ENCODE measurements around the gene SORCS2.

SORCS2 gene

GRCh38 chr4:7675136-7675535, 482.8 kb downstream of the SORCS2 start:
- DNase-seq (ENCODE audit: low read depth in 3 of 3, low spot score in 1 of 3), result no peak

- DNase-seq (ENCODE audit: low read depth in 3 of 3, low spot score in 1 of 3), result no peak
Observed at GRCh38 chr4:7675612-7676320, 483.4 kb downstream of the SORCS2 start.

DNA sequence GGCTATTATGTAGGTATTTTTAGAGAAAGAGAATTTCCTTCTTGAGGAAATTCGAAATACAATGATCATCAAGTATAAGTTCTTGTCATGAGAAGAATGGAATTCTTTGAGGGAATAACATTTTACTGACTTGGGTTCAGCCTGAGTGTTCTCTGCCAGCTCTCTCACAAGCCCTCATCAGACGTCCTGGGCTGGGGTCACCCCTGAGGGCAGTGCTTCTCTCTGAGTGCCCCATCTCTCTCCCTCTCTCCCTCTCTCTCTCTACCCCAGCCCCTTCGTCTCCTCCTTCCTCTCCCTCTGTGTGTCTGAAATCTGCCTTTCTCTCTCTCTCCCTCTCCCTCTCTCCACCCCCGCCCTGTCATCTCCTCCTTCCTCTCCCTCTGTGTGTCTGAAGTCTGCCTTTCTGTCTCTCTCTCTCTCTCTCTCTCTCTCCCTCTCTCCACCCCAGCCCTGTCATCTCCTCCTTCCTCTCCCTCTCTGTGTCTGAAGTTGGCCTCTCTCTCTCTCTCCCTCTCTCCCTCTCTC, 484.1 kb downstream of the SORCS2 start:
- no peak for DNase-seq (ENCODE audit: low read depth in 3 of 3, low spot score in 1 of 3)

DNA sequence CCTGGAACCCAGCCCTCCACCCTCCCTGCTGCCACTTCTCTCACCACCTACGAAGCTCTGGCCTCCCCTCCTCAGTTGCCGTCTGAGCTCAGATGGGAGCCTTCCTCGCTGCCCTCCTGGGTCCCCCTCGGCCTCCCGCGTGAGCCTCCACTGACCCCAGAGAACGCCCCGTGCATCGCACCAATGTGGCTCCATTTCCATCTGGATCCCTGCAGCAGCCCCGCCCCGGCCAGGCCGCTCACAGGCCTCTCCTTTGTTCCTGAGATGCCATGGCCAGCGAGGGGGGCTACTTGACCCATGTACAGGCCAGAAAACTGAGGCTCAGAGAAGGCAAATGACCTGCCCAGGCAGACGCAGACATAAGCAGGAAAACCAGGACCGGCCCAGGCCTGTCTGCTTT, 484.7 kb downstream of the SORCS2 start:
- no peak for DNase-seq (ENCODE audit: low read depth in 3 of 3, low spot score in 1 of 3)

GRCh38 chr4:7677799-7678301, 485.5 kb downstream of the SORCS2 start:
- no peak for DNase-seq (ENCODE audit: low read depth in 3 of 3, low spot score in 1 of 3)

DNA sequence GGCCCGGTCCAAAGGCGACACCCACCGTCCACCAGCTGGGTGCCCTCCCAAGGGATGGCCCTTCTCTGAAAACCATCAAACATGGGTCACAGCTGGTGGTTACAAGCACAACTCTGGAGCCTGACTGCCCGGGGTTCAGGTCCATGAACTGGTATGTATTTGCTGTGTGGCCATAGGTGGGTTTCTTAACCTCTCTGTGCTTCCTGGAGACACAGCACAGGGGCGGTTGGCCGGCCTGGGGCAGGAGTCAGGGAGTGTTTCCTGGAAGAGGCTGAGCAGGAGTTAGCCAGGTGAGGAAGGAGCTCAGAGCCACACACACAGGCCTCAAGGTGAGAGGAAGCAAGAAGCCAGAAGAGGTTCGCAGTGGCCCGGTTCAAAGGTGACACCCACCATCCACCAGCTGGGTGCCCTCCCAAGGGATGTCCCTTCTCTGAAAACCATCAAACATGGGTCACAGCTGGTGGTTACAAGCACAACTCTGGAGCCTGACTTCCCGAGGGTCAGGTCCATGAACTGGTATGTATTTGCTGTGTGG, 486.0 kb downstream of the SORCS2 start:
- DNase-seq (ENCODE audit: low read depth in 3 of 3, low spot score in 1 of 3), result no peak

- DNase-seq (ENCODE audit: low read depth in 3 of 3, low spot score in 1 of 3), result no peak
Observed at GRCh38 chr4:7679406-7680040, 487.2 kb downstream of the SORCS2 start.

DNA sequence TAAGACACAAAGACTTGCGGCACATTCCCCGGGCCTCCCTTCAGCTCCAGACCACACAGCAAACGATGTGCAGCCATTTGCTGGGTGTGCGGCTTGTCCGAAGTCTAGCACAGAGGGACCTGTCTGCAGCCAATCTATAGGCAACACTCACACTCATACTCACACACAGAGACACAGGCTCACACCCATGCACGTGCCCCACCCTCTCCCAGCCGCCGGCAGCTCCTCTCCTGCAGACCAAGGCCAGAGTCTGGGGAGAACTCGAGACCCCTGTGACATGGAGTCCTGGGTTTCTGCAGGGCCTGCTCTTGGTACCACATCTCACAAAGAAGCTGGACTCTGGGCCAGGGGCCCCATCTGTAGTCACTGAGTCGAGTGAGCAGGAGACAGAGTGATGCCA, 487.8 kb downstream of the SORCS2 start:
- no peak for DNase-seq (ENCODE audit: low read depth in 3 of 3, low spot score in 1 of 3)

DNA sequence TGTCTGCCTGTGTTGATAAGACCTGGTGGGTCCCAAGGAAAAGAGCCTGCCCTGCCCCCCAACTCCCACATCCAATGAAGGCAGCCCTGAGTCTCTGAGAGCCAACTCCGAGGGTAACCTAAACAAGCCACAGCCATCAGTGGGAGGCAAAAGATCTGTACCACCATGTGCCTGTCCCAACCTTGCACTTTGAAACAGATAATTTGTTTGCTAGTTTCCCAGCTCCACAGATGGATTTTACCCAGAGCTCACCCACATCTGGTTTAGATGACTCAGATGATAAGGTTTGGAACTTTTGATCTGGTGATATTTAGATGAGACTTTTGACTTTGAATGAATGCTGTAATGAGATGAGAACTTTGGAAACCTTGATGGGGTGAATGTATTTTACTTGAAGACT, 488.4 kb downstream of the SORCS2 start:
- DNase-seq (ENCODE audit: low read depth in 3 of 3, low spot score in 1 of 3), result no peak

- no peak for DNase-seq (ENCODE audit: low read depth in 3 of 3, low spot score in 1 of 3)
Observed at GRCh38 chr4:7683126-7683703, 490.9 kb downstream of the SORCS2 start.

DNA sequence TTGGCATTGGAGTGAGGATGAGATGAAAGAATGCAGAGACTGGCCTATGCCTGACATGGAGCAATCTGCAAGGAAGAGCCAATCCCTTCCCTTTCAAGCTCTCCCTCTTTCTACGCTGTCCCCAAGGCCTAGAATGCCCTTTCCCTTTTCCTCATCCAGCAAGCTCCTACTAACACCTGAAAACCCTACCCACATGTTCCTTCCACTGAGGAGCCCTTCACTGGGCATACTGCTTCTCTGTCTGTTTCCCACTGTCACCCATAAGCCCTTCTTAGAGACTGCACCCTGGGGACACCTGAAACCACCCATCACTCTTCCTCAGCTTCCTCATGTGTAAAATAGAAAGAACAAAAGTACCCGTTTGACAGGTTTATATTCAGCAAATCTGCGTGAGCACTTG, 492.0 kb downstream of the SORCS2 start:
- DNase-seq (ENCODE audit: low read depth in 3 of 3, low spot score in 1 of 3), result no peak

DNA sequence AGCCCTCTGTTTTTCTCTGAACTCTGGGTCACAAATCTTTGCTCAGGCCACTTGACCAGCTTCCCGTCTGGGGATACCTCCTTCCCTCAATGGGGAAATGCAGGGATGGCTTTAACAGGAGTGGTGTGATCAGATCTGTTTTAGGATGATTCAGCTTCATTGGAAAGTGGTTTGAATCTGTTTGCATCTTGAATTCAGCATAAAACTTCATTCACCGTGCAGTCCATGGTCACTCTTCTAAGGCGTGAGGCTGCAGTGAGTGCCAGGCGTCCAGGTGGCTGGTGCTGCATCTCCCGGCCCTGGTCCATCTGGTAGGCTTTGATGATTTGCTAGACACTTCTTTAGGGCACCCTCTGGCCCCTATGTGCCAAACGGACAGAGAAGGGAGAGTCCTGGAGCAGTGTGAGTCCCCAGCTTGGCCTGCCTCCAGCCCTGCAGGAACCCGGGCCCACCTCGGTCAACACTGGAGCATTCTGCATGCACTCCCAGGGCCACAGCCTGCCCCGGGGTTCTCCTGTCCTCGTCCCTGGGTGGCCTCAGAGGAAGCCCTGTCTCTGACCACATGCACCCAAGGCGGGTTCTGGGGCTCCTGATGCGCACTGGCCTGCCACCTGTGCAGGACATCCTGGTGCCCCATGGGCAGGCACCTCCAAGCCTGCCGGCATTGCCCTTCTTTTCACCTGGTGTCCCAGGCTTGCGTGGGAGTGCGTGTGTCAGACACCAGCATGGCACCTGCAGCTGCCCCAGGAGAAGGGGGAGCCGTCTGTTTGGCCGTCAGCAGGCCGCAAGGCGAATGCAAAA, 493.9 kb downstream of the SORCS2 start:
- no peak for DNase-seq (ENCODE audit: low read depth in 3 of 3, low spot score in 1 of 3)

DNA sequence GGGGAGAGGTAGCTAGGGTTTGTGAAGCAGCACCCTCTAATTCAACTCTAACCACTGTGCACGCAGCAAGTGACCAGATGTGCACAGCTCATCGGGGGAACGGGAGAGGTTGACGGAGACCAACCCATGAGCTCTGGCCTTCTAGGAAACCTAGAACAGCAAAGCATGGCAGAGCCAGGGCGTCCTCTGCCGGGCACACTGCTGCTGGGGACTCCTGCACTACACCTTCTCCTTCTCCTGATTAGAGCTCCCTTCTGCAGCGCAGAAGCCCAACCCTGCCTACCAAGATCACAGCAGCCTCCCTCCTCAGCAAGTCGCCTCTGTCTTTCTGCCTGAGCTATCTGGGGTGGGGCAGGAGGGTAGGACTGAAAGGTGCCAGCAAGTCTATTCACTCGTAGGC, 494.7 kb downstream of the SORCS2 start:
- DNase-seq (ENCODE audit: low read depth in 3 of 3, low spot score in 1 of 3), result no peak

- DNase-seq (ENCODE audit: low read depth in 3 of 3, low spot score in 1 of 3), result no peak
Observed at GRCh38 chr4:7687796-7688195, 495.5 kb downstream of the SORCS2 start.

GRCh38 chr4:7689773-7690693, 497.7 kb downstream of the SORCS2 start:
- no peak for DNase-seq (ENCODE audit: low read depth in 3 of 3, low spot score in 1 of 3)

DNA sequence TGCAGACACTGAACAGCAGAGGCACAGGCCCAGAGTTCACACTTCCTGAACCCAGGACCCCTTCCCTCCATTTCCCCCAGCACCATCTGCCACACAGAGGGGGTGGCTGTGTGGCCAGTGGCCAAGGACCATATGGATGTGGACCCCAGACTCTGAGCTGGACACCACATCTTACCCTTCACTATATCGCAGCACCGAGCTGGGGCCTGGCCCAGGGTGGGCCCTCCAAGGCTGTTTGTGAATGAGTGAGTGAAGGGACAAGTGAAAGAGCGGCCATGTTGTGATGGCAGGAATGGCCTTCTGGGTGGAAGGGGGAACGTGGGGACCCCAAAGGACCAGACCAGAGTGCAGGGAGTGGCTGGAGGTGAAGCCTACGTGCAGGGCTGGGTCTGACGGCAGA, 498.7 kb downstream of the SORCS2 start:
- no peak for DNase-seq (ENCODE audit: low read depth in 3 of 3, low spot score in 1 of 3)

GRCh38 chr4:7691982-7692381, 499.6 kb downstream of the SORCS2 start:
- no peak for DNase-seq (ENCODE audit: low read depth in 3 of 3, low spot score in 1 of 3)

DNA sequence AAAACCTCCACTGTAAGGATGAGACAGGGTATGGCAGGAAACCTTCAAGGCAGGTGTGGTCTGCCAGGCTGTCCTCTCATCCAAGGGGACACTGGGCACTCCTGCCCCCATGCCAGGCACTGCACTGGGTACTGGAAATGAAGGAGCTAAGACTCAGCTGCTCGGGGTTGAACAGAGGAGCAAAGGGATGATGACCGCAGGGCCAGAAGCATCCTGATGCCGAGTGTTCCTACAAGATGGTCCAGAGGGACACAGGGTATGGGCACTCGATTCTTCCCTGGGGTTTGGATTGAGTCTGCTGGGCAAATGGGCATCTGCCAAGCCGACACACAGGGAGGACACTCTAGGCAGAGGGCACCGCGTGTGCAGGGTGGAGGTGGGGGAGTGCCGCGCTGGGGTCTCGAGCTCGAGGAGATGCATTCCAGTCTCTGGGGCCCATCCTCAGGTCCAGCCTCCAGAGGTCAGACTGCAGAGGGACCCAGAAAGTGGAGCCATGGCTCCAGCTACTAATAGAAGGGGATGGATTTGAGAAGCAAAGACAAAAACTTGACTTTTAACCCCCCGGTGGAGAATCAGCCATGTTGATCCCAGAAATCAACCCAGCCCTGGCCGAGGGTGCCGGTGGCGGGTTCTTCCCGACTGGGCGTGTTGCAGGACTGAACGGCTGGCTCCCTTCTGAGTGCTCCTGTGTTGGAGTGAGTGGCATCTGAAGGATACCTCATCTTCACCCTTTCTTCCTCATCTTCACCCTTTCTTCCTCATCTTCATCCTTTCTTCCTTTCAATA, 500.3 kb downstream of the SORCS2 start:
- no peak for DNase-seq (ENCODE audit: low read depth in 3 of 3, low spot score in 1 of 3)

GRCh38 chr4:7693237-7693608, 500.9 kb downstream of the SORCS2 start:
- DNase-seq (ENCODE audit: low read depth in 3 of 3, low spot score in 1 of 3), result no peak
